Stimulated activated CD4-positive, alpha-beta T cell treated with anti-CD3 and anti-CD28 coated beads, TNF-alpha, amount 100 ng/mL, for 1 hour (primary cell): ENCODE data around the gene FZR1.

Experiments
- DNase-seq, 3 donors: peaks; one replicate each; pipeline ENCODE4 v3.0.0-alpha.2; 2020; ENCODE audit warnings: low read depth in 3 of 3, low spot score in 1 of 3

FZR1 gene

DNA sequence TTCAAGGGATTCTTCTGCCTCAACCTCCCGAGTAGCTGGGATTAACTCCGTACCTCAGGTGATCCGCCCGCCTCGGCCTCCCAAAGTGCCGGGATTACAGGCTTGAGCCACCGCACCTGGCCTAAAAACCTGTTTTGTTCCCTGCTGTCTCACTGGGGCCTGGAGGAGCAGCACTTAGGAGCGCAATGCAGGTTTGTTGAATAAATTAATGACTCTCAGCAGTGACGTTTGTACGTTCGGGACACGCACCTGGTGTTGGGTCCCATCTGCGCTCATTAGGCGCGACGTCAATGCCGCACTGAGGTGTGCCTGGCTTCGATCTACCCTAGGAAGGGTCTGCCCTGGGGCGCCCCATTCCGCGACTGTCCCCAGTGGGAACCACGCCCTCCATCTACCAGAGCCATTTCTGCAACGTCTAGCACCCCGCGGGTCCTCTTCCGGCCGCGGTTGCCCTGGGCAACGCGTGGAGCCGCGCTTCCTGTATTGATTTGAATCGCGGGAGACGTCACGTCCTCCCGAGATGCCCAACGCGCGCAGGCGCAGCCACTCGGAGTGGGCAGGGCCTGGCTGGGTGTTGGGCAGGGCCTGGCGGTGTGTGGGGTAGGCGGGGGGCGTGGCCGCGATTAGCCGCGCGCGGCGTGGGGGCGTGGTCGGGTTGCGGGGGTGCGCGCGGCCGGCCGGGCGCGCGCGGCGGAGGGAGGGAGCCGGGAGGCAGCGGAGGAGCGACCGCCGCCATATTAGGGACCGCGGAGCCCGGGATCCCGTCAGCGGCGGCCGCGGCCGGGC, at the start of gene FZR1:
TSS of gene FZR1 (plus strand) at position 714 of the 786 bp plus-strand sequence. CDS start 16,679 bp downstream, outside the sequence.
- DNase-seq = peak; percentile 99 to 100 (median 100)

DNA sequence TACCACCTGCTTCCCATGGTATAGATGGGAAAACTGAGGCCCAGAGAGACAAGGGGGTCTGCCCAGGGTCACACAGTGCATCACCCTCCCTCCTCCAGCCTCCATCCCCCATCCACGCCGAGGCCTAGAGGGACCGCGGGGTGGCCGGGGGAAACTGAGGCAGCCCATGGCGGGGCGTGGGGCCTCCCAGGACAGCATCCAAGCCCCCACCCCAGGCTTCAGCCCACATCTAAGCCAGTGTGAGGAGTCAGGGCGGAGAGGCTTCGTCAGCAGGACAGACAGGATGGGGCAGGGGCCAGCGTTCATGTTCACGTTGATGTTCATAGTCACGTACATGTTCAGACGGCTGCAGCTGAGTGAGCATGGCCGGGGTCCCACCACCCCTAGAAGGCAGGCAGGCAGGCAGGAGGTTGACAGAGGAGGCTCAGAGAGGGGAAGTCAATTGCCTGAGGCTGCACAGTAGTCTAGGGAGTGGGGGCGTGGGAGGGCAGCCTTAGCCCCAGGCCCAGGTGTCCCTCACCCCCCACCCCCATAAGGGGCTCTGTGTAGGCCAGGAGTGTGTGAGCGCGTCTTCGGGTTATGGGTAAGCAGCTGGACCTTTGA, 49.1 kb upstream of the FZR1 start:
- DNase-seq = no peak

DNA sequence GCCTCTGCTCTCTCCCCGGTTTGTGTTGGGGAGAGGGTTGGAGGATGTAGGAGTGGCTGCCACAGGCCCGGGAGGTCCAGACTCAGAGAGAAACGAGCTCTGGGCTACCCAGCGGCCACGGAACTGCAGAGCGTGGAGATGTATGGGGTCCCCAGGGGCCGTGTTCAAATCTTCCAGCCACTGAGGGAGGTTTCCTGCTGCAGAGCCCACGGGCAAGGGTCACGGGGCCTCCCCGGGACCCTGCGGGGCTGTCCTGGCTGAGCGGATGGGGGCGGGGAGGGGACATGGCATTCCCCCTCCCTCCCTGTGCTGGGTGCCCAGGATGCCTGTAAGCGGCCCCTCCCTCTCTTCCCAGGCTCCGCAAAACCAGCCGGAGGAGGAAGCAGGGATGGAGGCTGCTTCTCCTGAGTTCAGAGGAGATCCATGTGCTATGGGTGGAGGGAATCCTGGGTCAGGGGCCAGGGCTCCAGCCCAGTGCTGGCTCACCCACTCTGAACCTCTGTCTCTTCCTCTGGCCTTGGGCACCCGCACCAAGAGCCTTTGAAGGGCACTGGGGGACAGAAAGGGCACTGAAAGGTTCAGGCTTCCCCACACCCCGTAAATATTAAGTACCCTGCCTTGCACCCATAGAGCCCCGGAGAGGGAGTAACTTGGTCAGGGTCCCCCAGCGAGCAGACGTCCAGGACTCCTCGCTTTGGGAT, 48.4 kb upstream of the FZR1 start:
- DNase-seq = no peak

DNA sequence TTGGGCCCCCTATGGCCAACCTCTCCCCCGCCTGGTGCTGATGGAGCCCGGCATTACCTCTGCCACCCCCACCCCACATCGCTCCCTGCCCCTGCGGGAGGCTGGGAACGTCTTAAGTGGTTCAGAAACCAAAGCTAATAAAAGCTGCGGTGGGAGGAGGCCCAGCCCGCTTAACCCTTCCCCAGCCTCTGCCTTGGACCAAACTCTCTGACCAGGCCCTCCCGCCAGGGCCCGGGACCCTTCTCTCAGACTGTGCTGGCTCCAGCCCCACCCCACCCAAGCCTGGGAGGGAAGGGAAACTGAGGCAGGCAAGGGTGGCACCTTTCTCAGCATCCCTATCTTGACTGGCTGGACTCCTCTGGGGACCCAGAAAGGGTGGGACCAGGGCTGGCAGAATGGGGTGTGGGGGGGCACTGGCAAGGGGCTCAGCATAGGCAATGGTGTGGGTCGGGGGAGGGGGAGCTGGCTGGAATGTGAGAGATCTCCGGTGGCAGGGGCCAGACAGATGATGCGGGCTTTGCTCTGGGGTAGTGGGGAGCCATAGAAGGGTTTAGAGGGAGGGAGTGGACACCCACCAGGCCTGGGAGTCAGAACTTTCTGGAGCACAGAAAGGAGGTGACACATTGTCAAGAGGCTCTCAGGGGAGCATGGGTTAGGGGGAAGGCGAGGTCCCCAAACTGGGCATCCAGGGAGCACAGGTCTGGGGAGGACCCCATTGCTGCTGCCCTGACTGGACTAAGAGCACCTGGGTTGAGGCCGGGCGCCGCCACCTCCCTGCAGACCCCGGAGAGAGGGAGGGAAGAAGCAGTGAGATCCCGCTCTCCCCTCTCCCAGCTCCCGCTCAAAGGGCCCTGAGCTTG, 47.7 kb upstream of the FZR1 start:
- no peak for DNase-seq

DNA sequence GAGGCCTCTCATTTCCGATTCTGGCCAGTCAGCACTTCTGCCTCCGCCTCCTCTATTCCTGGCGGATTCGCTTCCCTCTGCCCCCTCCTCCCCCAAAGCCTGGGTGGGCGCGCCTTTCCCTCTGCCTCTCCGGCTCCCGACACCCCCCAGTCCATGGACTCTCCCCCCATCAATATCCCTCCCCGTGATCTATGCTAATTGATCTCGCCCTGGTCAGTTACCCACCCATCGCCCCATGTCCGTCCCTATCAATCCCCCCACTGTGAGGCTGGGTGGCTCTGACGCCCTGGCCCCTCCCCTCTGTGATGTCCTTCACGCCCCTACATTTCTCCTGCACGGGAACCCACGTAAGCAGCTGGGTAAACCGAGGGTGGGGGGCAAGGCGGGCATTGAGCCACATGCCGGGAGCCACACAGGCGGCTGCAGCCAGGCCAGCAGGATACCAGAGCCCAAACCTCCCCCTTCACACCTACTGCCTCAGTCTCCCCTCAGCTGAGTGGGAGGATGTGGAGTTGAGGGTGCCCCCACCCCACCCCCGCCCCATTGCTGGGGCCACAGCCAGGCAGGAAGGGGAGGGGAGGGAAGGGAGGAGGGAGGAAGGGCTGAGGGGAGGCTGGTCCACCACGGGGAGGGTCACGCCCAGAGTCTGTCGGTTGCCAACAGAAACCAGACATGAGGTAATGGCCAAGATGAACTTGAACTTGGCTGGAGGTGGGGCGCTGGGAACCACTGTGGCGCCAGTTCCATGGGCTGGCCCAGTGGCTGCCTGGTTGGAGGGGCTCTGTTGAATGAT, 46.8 kb upstream of the FZR1 start:
- DNase-seq = no peak

DNA sequence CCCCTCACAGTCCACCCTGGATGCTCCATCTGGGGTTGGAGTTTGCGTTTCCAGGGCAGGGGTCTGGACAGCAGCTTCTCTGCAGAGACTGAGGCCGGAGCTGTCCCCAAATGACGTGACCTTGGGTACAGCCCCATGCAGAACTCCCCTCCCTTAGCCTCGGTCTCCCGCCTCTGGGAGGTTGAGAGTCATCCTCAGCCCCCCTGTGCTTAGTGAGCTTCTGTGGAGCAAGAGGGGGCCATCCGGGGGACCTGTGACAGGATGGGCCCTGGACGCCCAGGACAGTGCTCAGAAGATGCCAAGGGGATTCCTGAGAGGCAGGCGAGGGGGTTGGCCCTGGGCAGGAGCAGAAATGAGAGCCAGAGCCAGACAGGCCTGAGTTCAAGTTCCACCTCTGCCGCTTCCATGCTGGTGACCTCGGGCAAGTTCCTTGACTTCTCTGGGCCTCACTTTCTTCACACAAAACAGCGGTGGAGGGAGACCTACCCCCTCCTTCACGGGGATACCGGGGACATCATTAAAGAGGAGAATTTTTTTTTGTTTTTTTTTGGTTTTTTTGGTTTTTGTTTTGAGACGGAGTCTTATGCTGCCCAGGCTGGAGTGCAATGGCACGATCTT, 46.0 kb upstream of the FZR1 start:
- DNase-seq = no peak

DNA sequence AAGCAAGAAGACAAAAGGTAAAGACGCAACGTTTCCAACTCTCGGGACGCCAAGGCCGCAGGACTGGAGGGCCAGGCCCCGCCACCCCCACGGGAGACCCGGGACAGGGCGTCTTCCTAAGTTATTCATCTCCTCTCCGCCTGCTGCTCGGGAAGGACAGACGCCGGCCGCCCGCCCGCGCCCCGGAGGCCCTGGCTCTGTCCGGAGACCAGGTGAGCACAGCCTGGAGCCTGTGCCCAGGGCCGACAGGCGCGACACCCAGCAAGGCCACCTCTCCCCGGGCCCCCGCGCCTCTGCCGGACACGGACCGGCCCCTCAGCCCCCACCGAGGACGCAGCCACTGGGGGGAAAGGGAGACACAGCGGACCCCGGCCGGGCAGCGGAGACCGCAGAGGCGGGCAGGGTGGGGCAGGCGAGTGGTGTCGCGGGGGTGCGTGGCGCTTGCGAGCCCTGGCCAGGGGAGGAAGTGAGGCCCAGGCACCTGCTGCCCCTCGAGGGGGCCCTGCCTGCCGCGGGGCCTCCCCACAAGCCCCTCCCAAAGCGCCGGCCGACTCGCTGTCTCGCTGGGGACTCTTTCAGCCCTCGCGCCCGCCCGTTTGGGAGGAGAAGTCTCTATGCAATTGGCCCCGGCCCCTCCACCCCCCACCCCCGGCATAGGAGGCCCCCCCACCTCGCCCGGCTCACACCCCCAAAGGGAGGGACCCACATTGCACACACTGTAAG, 43.0 kb upstream of the FZR1 start:
- DNase-seq = no peak

DNA sequence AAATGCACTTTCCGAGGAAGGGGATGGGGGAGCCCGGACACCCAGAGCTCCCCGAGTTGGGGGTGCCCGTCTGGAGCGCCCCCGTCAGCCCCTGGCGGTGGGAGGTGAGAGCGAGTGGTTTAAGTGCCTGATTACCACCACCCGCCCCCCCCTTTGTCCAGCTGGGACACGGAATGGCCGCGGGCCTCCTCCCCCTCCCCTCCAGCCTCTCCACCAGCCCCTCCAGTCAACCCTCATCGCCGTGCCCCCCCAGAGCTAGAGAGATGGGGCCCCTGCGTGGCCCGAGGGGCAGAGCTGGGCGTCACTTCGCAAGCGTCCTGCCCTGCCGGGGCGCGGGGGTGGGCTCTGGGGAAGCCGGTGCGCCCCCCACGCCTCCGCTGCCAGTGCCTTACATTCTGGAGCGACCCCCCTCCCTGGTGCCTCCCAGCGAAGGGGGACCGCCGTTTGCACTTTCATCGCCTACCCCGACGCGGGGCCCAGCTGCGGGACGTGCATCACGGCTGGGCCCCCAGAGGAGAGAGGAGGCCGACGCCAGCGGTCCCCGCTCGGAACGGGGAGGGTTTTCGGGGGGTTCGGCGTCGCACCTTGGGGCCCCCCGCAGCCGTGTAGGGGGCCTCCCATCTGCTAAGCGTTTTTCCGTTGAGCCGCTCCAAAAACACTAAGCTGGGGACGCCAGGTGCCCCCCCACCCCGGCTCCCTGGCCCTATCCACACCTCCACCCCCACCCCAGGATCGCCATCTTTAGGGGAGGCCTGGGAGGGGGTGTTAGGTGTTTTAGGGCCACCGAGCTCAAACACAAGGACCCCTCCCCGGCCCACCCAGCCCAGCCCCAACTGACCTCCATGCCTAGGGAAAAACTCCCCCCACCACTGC, 42.2 kb upstream of the FZR1 start:
- no peak for DNase-seq

DNA sequence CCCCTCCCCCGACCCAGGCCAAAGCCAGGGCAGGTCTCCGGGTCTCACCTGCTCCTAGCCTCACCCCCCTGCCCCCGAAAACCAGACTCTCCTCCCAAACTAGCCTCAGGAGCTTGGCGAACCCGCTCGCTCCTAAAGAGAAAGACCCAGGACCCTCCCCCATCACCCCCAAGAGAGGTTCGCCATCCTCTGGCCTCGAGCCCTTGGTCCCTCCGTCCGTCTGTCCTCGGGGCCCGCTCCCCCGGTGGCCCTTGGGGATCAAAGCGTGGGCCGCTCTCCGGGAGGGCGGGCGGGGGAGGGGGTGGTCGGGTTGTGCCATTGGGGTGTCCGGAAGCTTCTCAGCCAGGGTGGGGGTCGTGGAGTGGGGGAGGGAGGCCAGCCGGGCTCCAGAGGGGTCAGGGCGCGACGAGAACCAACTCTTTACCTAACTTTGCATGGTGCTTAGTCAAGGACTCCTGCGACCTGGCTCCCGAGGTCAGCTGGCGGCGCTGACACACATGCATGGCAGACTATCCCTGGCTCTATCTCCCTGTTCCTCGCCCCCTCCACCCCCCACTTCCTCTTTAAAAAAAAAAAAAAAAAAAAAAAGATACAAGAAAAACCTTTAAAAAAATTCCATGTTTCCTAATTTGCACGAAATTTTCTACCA, 41.4 kb upstream of the FZR1 start:
- DNase-seq = no peak

DNA sequence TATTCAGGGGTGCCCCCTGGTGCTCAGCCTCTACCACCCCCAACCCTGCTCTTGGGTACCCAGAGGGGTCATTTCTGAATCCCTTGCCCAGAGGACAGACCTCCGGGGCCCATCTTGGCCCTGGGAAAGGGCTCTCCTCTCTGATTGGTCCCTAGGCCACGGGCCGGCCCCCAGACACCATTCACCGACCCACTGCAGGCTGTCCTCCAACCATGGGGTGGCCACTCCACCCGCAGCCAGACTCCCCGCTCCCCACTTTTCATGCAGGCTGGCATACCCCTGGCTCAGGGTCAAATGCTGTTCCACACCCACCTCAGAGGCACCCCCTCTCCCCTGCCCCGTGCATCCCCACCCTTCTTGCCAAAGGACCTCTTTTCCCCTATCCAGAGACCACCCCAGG, 40.6 kb upstream of the FZR1 start:
- no peak for DNase-seq

DNA sequence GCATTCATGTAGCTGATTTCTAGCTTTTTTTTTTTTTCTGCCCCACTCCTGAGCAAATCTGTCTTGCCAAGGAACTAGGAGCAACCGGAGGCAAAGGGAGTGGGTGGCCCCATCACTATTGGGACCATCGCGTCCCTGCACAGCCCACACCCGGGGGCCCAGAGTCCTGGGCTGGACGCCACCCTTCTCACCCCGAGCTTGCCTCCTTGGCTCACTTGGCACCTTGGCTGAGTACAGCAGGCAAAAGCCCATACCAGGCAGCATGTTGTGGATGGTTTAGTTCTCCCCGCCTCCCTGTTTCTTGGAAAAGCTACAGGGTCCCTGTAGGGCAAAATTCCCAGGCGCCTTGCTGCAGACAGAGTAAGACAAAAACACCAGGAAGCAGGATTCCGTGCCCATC, 39.5 kb upstream of the FZR1 start:
- DNase-seq = no peak

DNA sequence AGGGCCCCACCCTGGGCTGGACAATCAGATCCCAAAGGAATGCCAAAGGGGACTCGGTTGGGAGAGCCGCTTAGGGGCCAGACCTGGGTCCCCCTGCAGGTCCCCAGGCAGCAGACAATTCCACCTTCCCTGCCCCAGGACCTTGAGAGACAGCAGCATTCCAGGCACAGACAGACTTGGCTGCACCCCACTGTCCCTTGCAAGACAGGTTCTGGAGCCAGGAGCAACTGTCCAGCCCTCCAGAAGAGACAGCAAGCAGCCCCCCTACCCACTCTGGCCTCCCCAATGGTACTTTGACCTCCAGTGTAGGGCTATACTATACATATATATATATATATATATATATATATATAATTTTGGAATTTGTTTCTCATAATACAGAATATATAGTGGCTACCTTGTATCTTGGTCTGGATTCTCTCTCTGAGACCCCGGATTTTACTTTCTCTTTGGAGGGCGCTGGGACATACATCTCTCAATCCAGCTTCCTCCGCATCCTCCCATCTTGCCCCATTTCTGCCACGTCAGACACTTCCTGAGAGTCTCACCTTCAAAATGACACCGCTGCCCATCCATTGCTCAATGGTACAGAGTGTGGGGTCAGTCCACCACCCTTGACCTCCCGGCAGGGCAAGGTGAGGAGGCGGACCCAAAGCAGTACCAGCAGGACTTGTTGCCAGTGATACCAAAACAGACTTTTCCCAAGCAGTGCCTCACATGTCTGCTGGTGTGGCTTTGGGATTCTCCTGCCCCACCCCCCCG, 38.5 kb upstream of the FZR1 start:
- no peak for DNase-seq

DNA sequence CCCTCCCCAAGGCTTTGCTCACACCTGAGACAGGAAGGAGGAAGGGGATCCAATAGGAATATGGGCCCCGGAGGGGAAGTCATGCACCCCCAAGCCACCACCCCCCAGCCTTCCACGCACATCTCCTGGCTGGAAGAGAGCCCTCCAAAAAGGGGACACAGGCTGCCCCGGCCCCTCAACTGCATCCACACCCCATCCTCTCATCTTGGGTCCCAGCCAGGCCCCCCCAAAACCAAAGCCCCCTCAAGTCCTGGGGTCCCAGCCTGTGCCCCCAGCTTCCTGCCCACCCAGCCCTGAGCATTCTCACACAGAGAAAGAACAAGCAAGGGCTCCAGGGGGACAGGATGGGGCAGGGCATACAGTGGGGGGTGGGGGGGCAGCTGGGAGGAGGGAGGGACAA, 37.9 kb upstream of the FZR1 start:
- DNase-seq = no peak

DNA sequence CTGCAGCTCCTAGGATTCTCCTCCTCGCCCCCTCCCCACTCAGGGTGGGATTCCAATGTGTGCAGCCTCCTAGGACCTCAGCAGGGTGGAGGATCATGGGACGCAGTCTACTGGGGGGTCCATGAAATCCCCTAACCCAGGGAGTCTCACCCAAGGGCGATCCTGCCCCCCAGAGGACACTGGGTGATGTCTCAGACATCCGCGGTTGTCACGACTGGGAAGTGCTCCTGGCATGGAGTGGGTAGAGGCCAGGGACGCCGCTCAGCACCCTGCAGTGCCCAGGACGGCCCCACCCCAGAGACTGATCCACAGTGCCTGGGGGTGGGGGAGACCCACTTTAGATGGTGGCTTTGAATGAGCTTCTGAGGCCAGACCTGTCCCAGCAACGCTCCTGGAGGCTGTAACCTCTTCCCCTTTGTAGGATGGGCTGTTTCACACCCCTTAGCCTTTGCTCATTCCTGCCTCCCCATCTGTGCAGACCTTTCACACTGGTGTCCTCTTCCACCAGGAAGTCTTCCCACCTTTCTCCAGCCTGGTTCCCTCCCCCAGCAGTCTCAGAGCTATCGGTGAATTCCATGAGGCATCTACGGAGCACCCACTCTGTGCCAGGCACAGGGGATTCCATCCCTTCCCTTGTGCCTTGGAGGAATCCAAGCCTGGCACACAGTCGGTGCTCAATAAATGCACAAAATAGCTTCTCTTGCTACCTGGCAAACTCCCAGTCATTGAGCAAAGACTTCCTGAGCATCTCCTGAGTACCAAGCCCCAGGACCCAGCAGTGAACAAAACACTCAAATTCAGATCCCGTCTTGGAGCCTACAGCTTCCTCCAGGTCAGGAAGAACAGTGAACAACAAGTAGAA, 36.2 kb upstream of the FZR1 start:
- no peak for DNase-seq

DNA sequence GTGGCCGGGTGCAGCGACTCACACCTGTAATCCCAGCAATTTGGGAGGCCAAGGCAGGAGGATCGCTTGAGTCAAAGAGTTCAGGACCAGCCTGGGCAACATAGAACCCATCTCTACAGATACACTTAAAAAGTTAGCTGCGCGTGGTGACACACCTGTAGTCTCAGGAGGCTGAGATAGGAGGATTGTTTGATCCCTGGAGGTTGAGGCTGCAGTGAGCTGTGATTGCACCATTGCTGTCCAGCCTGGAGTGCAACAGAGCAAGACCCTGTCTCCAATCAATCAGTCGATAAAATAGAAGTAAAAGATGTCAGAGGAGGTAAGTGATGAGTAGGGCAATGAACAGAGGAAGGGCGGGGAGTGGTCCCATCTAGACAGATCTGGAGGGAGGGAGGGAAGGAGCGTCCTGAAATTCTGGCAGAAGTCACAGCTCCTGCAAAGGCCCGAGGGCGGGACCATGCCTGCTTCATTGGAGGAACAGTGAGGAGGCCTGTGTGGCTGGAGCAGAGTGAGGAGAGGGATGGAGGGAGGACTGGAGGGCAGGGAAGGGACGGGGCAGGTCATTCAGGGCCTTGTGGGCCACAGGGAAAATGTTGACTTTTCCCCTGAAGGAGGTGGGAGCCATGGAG, 35.5 kb upstream of the FZR1 start:
- no peak for DNase-seq
